ENCODE data around the gene TMEM255B.

The TMEM255B gene

GRCh38 chr13:113846636-113847318, 87.8 kb downstream of the TMEM255B start:
- DNase-seq (ENCODE audit: low read depth in 1 of 2, low spot score in 1 of 2), result no peak

GRCh38 chr13:113848020-113848419, 89.0 kb downstream of the TMEM255B start:
- no peak for DNase-seq (ENCODE audit: low read depth in 1 of 2, low spot score in 1 of 2)

- DNase-seq (ENCODE audit: low read depth in 1 of 2, low spot score in 1 of 2), result no peak
Observed at GRCh38 chr13:113848431-113849260, 89.6 kb downstream of the TMEM255B start.

GRCh38 chr13:113849546-113849945, 90.5 kb downstream of the TMEM255B start:
- DNase-seq (ENCODE audit: low read depth in 1 of 2, low spot score in 1 of 2), result no peak

GRCh38 chr13:113849981-113850721, 91.1 kb downstream of the TMEM255B start:
- no peak for DNase-seq (ENCODE audit: low read depth in 1 of 2, low spot score in 1 of 2)

GRCh38 chr13:113850722-113851479, 91.9 kb downstream of the TMEM255B start:
- no peak for DNase-seq (ENCODE audit: low read depth in 1 of 2, low spot score in 1 of 2)

GRCh38 chr13:113851480-113851803, 92.4 kb downstream of the TMEM255B start:
- no peak for DNase-seq (ENCODE audit: low read depth in 1 of 2, low spot score in 1 of 2)

GRCh38 chr13:113851826-113852535, 93.0 kb downstream of the TMEM255B start:
- DNase-seq (ENCODE audit: low read depth in 1 of 2, low spot score in 1 of 2), result no peak

GRCh38 chr13:113852536-113853517, 93.8 kb downstream of the TMEM255B start:
- peak in 1 of 2 donors; percentile 2 for DNase-seq (ENCODE audit: low read depth in 1 of 2, low spot score in 1 of 2)

GRCh38 chr13:113853518-113854237, 94.7 kb downstream of the TMEM255B start:
- DNase-seq (ENCODE audit: low read depth in 1 of 2, low spot score in 1 of 2), result peak in 1 of 2 donors; percentile 2

GRCh38 chr13:113854238-113855011, 95.4 kb downstream of the TMEM255B start:
- peak in 1 of 2 donors; percentile 3 for DNase-seq (ENCODE audit: low read depth in 1 of 2, low spot score in 1 of 2)

GRCh38 chr13:113855012-113855921, 96.2 kb downstream of the TMEM255B start:
- no peak for DNase-seq (ENCODE audit: low read depth in 1 of 2, low spot score in 1 of 2)

GRCh38 chr13:113855931-113856715, 97.1 kb downstream of the TMEM255B start:
- DNase-seq (ENCODE audit: low read depth in 1 of 2, low spot score in 1 of 2), result peak in 1 of 2 donors; percentile 1

GRCh38 chr13:113856716-113857065, 97.7 kb downstream of the TMEM255B start:
- no peak for DNase-seq (ENCODE audit: low read depth in 1 of 2, low spot score in 1 of 2)

- peak in 1 of 2 donors; percentile 1 for DNase-seq (ENCODE audit: low read depth in 1 of 2, low spot score in 1 of 2)
Observed at GRCh38 chr13:113857531-113858195, 98.6 kb downstream of the TMEM255B start.
